Right lobe of liver (tissue), 4 donors: ENCODE measurements around the gene TOR1AIP2.

Experiments used
- POLR2A ChIP-seq: fragments of 450-650 bp; IDR thresholded peaks from one replicate; pipeline ENCODE4 v1.6.1; 2017; ENCODE audit warnings: antibody characterized with exemption, mild to moderate bottlenecking
- TF ChIP-seq, protein P1 (sequence below), 4 donors: fragments of 200-600 bp in 3 of 4; fragments of 450-650 bp in 1 of 4; IDR thresholded peaks; one replicate each; pipeline versions ENCODE4 v1.5.1 to v1.8.0; 2016 to 2022; ENCODE audit warnings: antibody characterized with exemption in 4 of 4, mild to moderate bottlenecking in 2 of 4
- donor health status: DM: no; HTN: no; CAD: no.
- donor health status: DM: no; HTN: no; CAD: no.
- donor health status: DM: no; HTN: yes; CAD: no.

DNA sequence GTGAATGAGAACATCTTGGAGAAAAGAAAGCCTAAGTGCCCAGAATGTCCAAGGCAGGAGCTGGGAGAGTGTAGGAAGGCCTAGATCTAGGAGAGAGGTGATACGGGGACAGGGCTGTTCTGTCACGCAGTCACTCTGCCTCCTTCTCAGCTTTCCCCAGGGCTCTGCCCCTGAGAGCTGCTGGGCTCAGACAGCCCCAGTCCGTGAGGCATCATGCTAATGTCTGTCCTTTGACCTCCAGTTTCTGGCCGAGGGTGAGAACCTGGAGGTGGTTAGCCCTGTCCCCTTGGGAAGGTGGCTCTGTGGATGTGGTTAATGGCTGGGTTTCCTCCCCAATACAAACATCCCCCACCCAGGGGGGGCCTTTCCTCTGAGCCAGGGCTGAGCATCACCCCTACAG, 71.3 kb downstream of the TOR1AIP2 start:
- no peak for TF ChIP-seq POLR2A
- TF ChIP-seq, protein P1, sequence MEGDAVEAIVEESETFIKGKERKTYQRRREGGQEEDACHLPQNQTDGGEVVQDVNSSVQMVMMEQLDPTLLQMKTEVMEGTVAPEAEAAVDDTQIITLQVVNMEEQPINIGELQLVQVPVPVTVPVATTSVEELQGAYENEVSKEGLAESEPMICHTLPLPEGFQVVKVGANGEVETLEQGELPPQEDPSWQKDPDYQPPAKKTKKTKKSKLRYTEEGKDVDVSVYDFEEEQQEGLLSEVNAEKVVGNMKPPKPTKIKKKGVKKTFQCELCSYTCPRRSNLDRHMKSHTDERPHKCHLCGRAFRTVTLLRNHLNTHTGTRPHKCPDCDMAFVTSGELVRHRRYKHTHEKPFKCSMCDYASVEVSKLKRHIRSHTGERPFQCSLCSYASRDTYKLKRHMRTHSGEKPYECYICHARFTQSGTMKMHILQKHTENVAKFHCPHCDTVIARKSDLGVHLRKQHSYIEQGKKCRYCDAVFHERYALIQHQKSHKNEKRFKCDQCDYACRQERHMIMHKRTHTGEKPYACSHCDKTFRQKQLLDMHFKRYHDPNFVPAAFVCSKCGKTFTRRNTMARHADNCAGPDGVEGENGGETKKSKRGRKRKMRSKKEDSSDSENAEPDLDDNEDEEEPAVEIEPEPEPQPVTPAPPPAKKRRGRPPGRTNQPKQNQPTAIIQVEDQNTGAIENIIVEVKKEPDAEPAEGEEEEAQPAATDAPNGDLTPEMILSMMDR (IDR thresholded peaks at IDR 0.05): no peak
